GM12878 (cell line): ENCODE results near the gene MAGEA11. TPM values are rescaled to one million over a fixed set of nuclear protein-coding genes. Genes with fewer than 3 reads are reported as not detected.
"Not testable (repeated sequence)": the region's sequence is repeated elsewhere in the genome, so short reads cannot be mapped to it uniquely, and the experiment has no call there.

ENCODE experiments used
- ATAC-seq: fragments of 200-7000 bp; cut with Tn5 transposase; 3 replicates; pipeline ENCODE4 v1.9.1; 2020; ENCODE audit warnings: mild to moderate bottlenecking, moderate library complexity
- BruUV-seq: library from RNA; stranded (reverse); fragments of 400-500 nt; replicated peaks from 2 replicates; lab custom pipeline; 2021; lab: Mats Ljungman, UMichigan
- CTCF ChIA-PET: fragments of 300-600 bp; sonication (Branson Sonifier 250); formaldehyde crosslinking; extraction: SDS; loops from one replicate; lab custom pipeline; 2021; ENCODE audit warnings: inconsistent platforms; lab: Yijun Ruan, JAX
- POLR2A ChIA-PET: fragments of 350-600 bp; formaldehyde crosslinking; extraction: SDS; loops from one replicate; lab custom pipeline; 2021; ENCODE audit warnings: inconsistent platforms; lab: Charles Lee
- RAD21 ChIA-PET: fragments of 300-600 bp; sonication (Branson Sonifier 250); formaldehyde crosslinking; loops from one replicate; lab custom pipeline; 2023; ENCODE audit warnings: antibody characterized with exemption; ENCODE audit not compliant: unreplicated experiment; lab: Charles Lee
- SMC1A ChIA-PET: fragments of 300-600 bp; sonication (Branson Sonifier 250); formaldehyde crosslinking; loops from one replicate; lab custom pipeline; 2023; ENCODE audit not compliant: unreplicated experiment, uncharacterized antibody; lab: Charles Lee
- DNase-seq: peaks from one replicate; pipeline ENCODE4 v3.0.0-alpha.2; 2011; ENCODE audit warnings: low read depth, low spot score
- FAIRE-seq: peaks from 3 replicates; lab custom pipeline; 2011; peaks lifted over from hg19 to GRCh38; lab: Jason Lieb, UNC
- H2AFZ ChIP-seq: 2 replicates; pipeline ENCODE4 v1.6.0; 2011; ENCODE audit warnings: low read depth, low read length, control low read depth; ENCODE audit not compliant: control insufficient read depth
- H3K27ac ChIP-seq: 2 replicates; pipeline ENCODE4 v1.5.1; 2011; ENCODE audit warnings: control low read depth; ENCODE audit not compliant: control insufficient read depth, insufficient read depth
- H3K27me3 ChIP-seq, 2 experiments: replicated peaks in 1 of 2; 2 replicates each; pipeline versions ENCODE4 v1.6.0 to v1.6.1; 2011; ENCODE audit warnings: low read length in 1 of 2; ENCODE audit not compliant: control insufficient read depth in 2 of 2, insufficient read depth in 2 of 2
- H3K36me3 ChIP-seq, 2 experiments: 2 replicates each; pipeline ENCODE4 v1.5.1; 2011; ENCODE audit warnings: low read length in 1 of 2; ENCODE audit not compliant: control insufficient read depth in 2 of 2, insufficient read depth in 2 of 2
- H3K4me1 ChIP-seq: 2 replicates; pipeline ENCODE4 v1.6.1; 2011; ENCODE audit warnings: mild to moderate bottlenecking, low read length, moderate library complexity, mixed read lengths; ENCODE audit not compliant: control insufficient read depth, insufficient read depth
- H3K4me2 ChIP-seq: 2 replicates; pipeline ENCODE4 v1.6.0; 2011; ENCODE audit warnings: control low read depth; ENCODE audit not compliant: control insufficient read depth, insufficient read depth
- H3K4me3 ChIP-seq: fragments of 200-600 bp; sonication (generic); 2 replicates; pipeline ENCODE4 v1.5.1; 2016
- H3K79me2 ChIP-seq: 2 replicates; pipeline ENCODE4 v1.6.0; 2011; ENCODE audit warnings: low read length; ENCODE audit not compliant: control insufficient read depth, insufficient read depth
- H3K9ac ChIP-seq: 2 replicates; pipeline ENCODE4 v1.8.0; 2011; ENCODE audit warnings: low read length, control low read depth, mixed read lengths; ENCODE audit not compliant: control insufficient read depth, insufficient read depth
- H3K9me3 ChIP-seq: replicated peaks from 3 replicates; pipeline ENCODE4 v1.5.1; 2011; ENCODE audit warnings: mild to moderate bottlenecking, low read length; ENCODE audit not compliant: control insufficient read depth, insufficient read depth
- H4K20me1 ChIP-seq: 2 replicates; pipeline ENCODE4 v1.6.0; 2011; ENCODE audit not compliant: control insufficient read depth, insufficient read depth
- ETV6 ChIP-seq, 2 experiments: fragments of 450-650 bp in 1 of 2; IDR thresholded peaks in 1 of 2; conservative IDR thresholded peaks in 1 of 2; 2 replicates each; pipeline ENCODE4 v1.6.1; 2014; ENCODE audit warnings: antibody characterized with exemption in 1 of 2, borderline replicate concordance in 1 of 2, low read depth in 1 of 2, mild to moderate bottlenecking in 1 of 2, moderate library complexity in 1 of 2
- NR2F1 ChIP-seq: fragments of 450-650 bp; conservative IDR thresholded peaks from 2 replicates; pipeline ENCODE4 v1.6.1; 2017; ENCODE audit warnings: mild to moderate bottlenecking
- SIX5 ChIP-seq: IDR thresholded peaks from 2 replicates; pipeline ENCODE4 v1.6.1; 2011; ENCODE audit warnings: mild to moderate bottlenecking, low read depth, low read length, moderate library complexity; ENCODE audit not compliant: severe bottlenecking
- STAT1 ChIP-seq: fragments of 450-650 bp; conservative IDR thresholded peaks from 2 replicates; pipeline ENCODE4 v1.6.1; 2014; ENCODE audit warnings: antibody characterized with exemption, mild to moderate bottlenecking
- USF1 ChIP-seq: IDR thresholded peaks from 2 replicates; pipeline ENCODE4 v1.6.1; 2011; ENCODE audit warnings: borderline replicate concordance, low read depth, mild to moderate bottlenecking, moderate library complexity, mixed read lengths, low read length; ENCODE audit not compliant: insufficient read depth; ENCODE audit errors: extremely low read length
- WGBS: methylation state at CpG from one replicate; pipeline ENCODE4 v1.1.6; 2016; ENCODE audit warnings: low lambda C conversion rate; ENCODE audit not compliant: insufficient replicate concordance, insufficient coverage; ENCODE audit errors: missing lambda C conversion rate; 5-methylcytosine and 5-hydroxymethylcytosine counted together
- in situ Hi-C: fragments of 300-500 bp; cut with MboI; formaldehyde crosslinking; loops from 9 replicates; pipeline ENCODE4 v1.14.3; 2018; ENCODE audit warnings: mixed read lengths
- intact Hi-C: fragments of 100-400 bp; cut with micrococcal nuclease; formaldehyde crosslinking; loops from one replicate; pipeline ENCODE4 v1.14.2; 2022; ENCODE audit not compliant: unreplicated experiment
- polyA plus RNA-seq, 11 experiments: library from polyadenylated mRNA; depleted of rRNA in 4 of 11; unstranded in 6 of 11; stranded (reverse) in 5 of 11; fragments of >200 nt; fragmentation: Nextera tagmentation in 4 of 11; fragmentation: Illumina TruSeq in 1 of 11; extraction: Ambion mirVana in 4 of 11; extraction: Trizol in 1 of 11; gene quantifications; 1 replicate in 1 of 11; 2 replicates in 10 of 11; pipeline versions ENCODE4 v1.2.1 to v1.2.3, GENCODE V29; 2011 to 2016; ENCODE audit warnings: inconsistent platforms in 2 of 11, missing spikeins in 2 of 11, low read depth in 1 of 11
- total RNA-seq, 4 experiments: library from RNA; depleted of rRNA in 3 of 4; stranded (reverse); fragments of >200 nt in 3 of 4; fragmentation: Illumina TruSeq in 1 of 4; extraction: Trizol in 1 of 4; gene quantifications; 2 replicates each; pipeline versions ENCODE4 v1.2.1 to v1.2.3, GENCODE V29; 2013 to 2021

The MAGEA11 gene
- total and polyA plus RNA-seq, 10 of the 15 experiments (the other 5 are each of a cell fraction or from before 2014, with no cell fraction given): 0.07 TPM; not detected in 9

GRCh38 chrX:149721778-149722177 lies 9.9 kb downstream of the MAGEA11 start (continued):
- TF ChIP-seq USF1 (no peak), ETV6 (conservative IDR thresholded peaks at IDR 0.05 in 1 of 2, IDR thresholded peaks at IDR 0.05 in 1 of 2; ENCODE audit: borderline replicate concordance in 1 of 2, low read depth in 1 of 2) (no peak), STAT1 (no peak), NR2F1 (no peak), SIX5 (no peak)

GRCh38 chrX:149723583-149724118 lies 11.8 kb downstream of the MAGEA11 start:
- FAIRE-seq, H3K36me3 ChIP-seq, ATAC-seq, DNase-seq, H3K4me1 ChIP-seq, CTCF ChIA-PET, RAD21 ChIA-PET, H3K79me2 ChIP-seq, H3K4me2 ChIP-seq, H2AFZ ChIP-seq, SMC1A ChIA-PET, intact Hi-C loops, BruUV-seq, H3K9me3 ChIP-seq, H4K20me1 ChIP-seq, H3K27ac ChIP-seq, in situ Hi-C loops, H3K9ac ChIP-seq, POLR2A ChIA-PET, H3K27me3 ChIP-seq, H3K4me3 ChIP-seq: not testable (repeated sequence)
- 90% methylated on average over 3 of the region's 5 CpGs for WGBS

GRCh38 chrX:149727308-149727707 lies 15.4 kb downstream of the MAGEA11 start:
- H3K79me2 ChIP-seq, DNase-seq, H3K9ac ChIP-seq, SMC1A ChIA-PET, BruUV-seq, POLR2A ChIA-PET, FAIRE-seq, RAD21 ChIA-PET, H3K36me3 ChIP-seq, ATAC-seq, H3K9me3 ChIP-seq, H3K27ac ChIP-seq, H3K4me3 ChIP-seq, H2AFZ ChIP-seq, H3K27me3 ChIP-seq, H4K20me1 ChIP-seq, intact Hi-C loops, CTCF ChIA-PET, H3K4me1 ChIP-seq, H3K4me2 ChIP-seq, in situ Hi-C loops: not testable (repeated sequence)
- 69% methylated on average over 3 of the region's 7 CpGs for WGBS

GRCh38 chrX:149742269-149742668 lies 30.4 kb downstream of the MAGEA11 start:
- H3K36me3 ChIP-seq, H3K27me3 ChIP-seq, H3K4me3 ChIP-seq, intact Hi-C loops, BruUV-seq, H3K4me1 ChIP-seq, CTCF ChIA-PET, in situ Hi-C loops, H2AFZ ChIP-seq, POLR2A ChIA-PET, H3K27ac ChIP-seq, H3K79me2 ChIP-seq, H4K20me1 ChIP-seq, DNase-seq, H3K9me3 ChIP-seq, RAD21 ChIA-PET, SMC1A ChIA-PET, H3K4me2 ChIP-seq, H3K9ac ChIP-seq: not testable (repeated sequence)
- FAIRE-seq (peak; percentile 68), ATAC-seq (peak; percentile 68)
- 7% methylated on average over 1 of the region's 6 CpGs for WGBS
